NCI-H460 (cell line): ENCODE results near the gene OCA2. TPM values are rescaled to one million over a fixed set of nuclear protein-coding genes. Genes with fewer than 3 reads are reported as not detected.

Experiments
- total RNA-seq: library from RNA; depleted of rRNA; stranded (reverse); fragments of >200 nt; shearing (Covaris generic); gene quantifications from 2 replicates; pipeline ENCODE4 v1.2.3, GENCODE V29; 2014; rRNA removed

Gene OCA2
- total RNA-seq, 1 experiment from 2014 or later, result 0.40 TPM

Other genes starting within 250 kb of the OCA2 start
- 25.3 and 32.7 TPM in 2 replicates for gene HERC2, start 222.9 kb upstream of the OCA2 start, total RNA-seq